NCI-H748 (cell line): ENCODE results near the gene ZMYND8.

Source experiments
- DNase-seq: peaks from one replicate; lab custom pipeline; 2025; ENCODE audit not compliant: unreplicated experiment; lab: John Stamatoyannopoulos, UW

Gene ZMYND8

GRCh38 chr20:47354714-47355488 lies 1.6 kb downstream of the ZMYND8 start:
- peak; percentile 22 for DNase-seq

DNA sequence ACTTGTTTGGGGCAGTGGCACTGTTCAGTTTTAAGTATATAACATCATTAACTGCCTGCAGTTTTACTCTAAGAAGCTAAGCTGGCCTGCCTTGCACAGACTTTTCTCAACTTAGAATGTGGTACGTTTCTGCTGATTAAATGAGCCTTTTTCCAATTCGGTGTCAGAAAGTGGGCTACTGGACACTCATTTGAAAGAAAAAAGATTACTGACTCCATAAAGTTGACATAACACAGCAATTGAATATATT lies 2.1 kb downstream of the ZMYND8 start:
- DNase-seq: no peak

GRCh38 chr20:47353692-47354463 lies 2.6 kb downstream of the ZMYND8 start:
- DNase-seq: peak; percentile 28

DNA sequence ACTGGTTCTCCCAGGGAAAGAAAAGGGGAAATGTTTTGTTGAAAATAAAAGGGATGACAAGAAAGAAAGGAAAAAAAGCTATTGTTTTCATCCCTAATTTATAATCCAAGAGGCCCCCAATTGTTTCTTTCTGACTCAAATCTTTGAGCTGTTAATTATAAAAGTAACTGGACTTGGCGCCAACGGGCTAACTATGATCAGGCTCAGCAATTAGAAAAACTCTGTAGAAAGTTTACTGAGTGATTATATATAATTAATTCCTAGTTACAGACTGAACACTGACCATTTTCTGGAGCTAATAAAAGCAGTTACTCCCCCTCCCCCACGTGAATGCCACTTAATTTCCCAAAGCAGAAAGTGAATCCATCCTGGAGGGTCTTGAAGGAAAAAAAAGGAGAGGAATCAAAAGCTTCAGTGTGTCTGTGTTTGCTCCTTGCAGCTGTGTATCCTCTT lies 3.2 kb downstream of the ZMYND8 start:
- peak; percentile 55 for DNase-seq

GRCh38 chr20:47352332-47353238 lies 3.9 kb downstream of the ZMYND8 start:
- peak; percentile 70 for DNase-seq

GRCh38 chr20:47351643-47352331 lies 4.7 kb downstream of the ZMYND8 start:
- DNase-seq: peak; percentile 53

- DNase-seq: no peak
These were observed 5.6 kb downstream of the ZMYND8 start for GRCh38 chr20:47350691-47351545.

GRCh38 chr20:47350181-47350550 lies 6.3 kb downstream of the ZMYND8 start:
- no peak for DNase-seq

GRCh38 chr20:47349365-47350180 lies 6.9 kb downstream of the ZMYND8 start:
- no peak for DNase-seq

- DNase-seq: no peak
These were observed 7.9 kb downstream of the ZMYND8 start for GRCh38 chr20:47348539-47349142.

- DNase-seq: no peak
These were observed 8.7 kb downstream of the ZMYND8 start for GRCh38 chr20:47347661-47348435.

GRCh38 chr20:47346172-47346571 lies 10.3 kb downstream of the ZMYND8 start:
- DNase-seq: no peak

GRCh38 chr20:47345214-47345613 lies 11.3 kb downstream of the ZMYND8 start:
- no peak for DNase-seq

GRCh38 chr20:47343007-47343472 lies 13.5 kb downstream of the ZMYND8 start:
- DNase-seq: peak; percentile 11

DNA sequence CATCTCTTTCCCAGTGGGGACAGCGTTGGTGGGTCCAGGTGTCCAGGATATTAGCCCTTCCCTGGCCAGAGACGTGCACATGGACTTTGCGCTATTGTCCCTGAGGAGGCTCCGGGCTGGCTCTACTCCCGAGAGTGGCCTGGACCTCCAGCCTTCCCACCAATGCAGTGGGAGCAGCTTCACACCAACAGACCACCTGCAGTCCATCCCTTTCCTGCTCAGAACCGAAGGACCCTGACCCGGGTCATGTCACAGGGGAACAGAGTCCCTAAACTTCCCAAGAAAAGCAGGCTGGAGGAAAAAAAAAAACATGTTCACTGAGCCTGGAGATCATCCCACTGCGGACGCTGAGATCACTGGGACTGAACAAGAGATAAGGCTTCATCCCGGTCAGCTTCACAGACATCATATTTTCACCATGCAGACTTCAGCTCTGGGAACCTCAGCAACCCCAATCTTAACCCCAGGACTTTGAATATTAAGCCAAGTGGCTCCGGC lies 18.3 kb downstream of the ZMYND8 start:
- DNase-seq: no peak

DNA sequence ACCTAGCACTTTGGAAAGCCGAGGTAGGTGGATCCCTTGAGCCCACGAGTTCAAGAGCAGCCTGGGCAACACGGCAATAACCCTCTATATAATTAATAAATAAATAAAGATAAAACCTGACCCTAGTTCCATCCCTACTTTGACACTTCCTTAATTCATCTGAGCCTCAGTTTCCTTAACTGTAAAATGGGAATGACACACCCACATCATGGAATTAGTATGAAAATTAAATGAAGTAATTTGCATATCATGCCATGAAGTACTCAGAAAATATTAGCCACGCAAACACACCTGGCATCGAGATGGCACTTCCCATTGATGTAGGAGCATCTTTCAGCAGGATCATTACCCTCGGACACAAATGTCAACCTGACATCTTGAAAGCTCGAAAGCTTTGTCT lies 19.1 kb downstream of the ZMYND8 start:
- no peak for DNase-seq

- no peak for DNase-seq
These were observed 20.3 kb downstream of the ZMYND8 start for GRCh38 chr20:47336129-47336754.
